DOHH2 (cell line): ENCODE results near the gene NBPF1.
"Not testable (repeated sequence)": the region's sequence is repeated elsewhere in the genome, so short reads cannot be mapped to it uniquely, and the experiment has no call there.

Experiments
- H3F3A ChIP-seq: fragments of 200-600 bp; sonication (generic), shearing (Covaris generic); 2 replicates; pipeline ENCODE4 v1.6.0; 2016; ENCODE audit warnings: antibody characterized with exemption, mild to moderate bottlenecking; ENCODE audit not compliant: control insufficient read depth, insufficient read depth
- H3K27ac ChIP-seq: fragments of 200-600 bp; sonication (generic); 2 replicates; pipeline ENCODE4 v1.5.1; 2014; ENCODE audit warnings: low read depth, mild to moderate bottlenecking, low read length, moderate library complexity
- H3K27me3 ChIP-seq: fragments of 200-600 bp; sonication (generic); 2 replicates; pipeline ENCODE4 v1.6.1; 2014; ENCODE audit warnings: mild to moderate bottlenecking, low read length, mixed read lengths; ENCODE audit not compliant: control insufficient read depth
- H3K36me3 ChIP-seq: fragments of 200-600 bp; sonication (generic); 2 replicates; pipeline ENCODE4 v1.6.1; 2014; ENCODE audit warnings: mild to moderate bottlenecking, low read length, moderate library complexity, mixed read lengths; ENCODE audit not compliant: control insufficient read depth
- H3K4me1 ChIP-seq: fragments of 200-600 bp; sonication (generic); 2 replicates; pipeline ENCODE4 v1.6.1; 2014; ENCODE audit warnings: mild to moderate bottlenecking, low read length, mixed read lengths; ENCODE audit not compliant: control insufficient read depth
- H3K4me2 ChIP-seq: fragments of 200-600 bp; sonication (generic); 2 replicates; pipeline ENCODE4 v1.6.0; 2014; ENCODE audit warnings: mild to moderate bottlenecking, low read length, moderate library complexity
- H3K4me3 ChIP-seq: fragments of 200-600 bp; sonication (generic); 2 replicates; pipeline ENCODE4 v1.5.1; 2014; ENCODE audit warnings: mild to moderate bottlenecking, low read length, mixed read lengths
- H3K79me2 ChIP-seq: fragments of 200-600 bp; sonication (generic); 2 replicates; pipeline ENCODE4 v1.6.1; 2014; ENCODE audit warnings: mild to moderate bottlenecking, low read length, mixed read lengths; ENCODE audit not compliant: control insufficient read depth
- H3K9me2 ChIP-seq: fragments of 200-600 bp; sonication (generic); replicated peaks from 2 replicates; pipeline ENCODE4 v1.6.1; 2014; ENCODE audit warnings: mild to moderate bottlenecking, low read length, mixed read lengths; ENCODE audit not compliant: control insufficient read depth
- H3K9me3 ChIP-seq: fragments of 200-600 bp; sonication (generic); 2 replicates; pipeline ENCODE4 v1.6.1; 2014; ENCODE audit warnings: antibody characterized with exemption, low read length, mixed read lengths; ENCODE audit not compliant: control insufficient read depth, insufficient read depth
- H4K20me1 ChIP-seq: fragments of 200-600 bp; sonication (generic); 2 replicates; pipeline ENCODE4 v1.6.0; 2014; ENCODE audit warnings: low read depth, mild to moderate bottlenecking, antibody characterized with exemption, low read length, moderate library complexity; ENCODE audit not compliant: control insufficient read depth, insufficient read depth
- EZH2phosphoT487 ChIP-seq: fragments of 200-600 bp; sonication (generic); IDR thresholded peaks from 2 replicates; pipeline ENCODE4 v1.6.1; 2017; ENCODE audit warnings: borderline replicate concordance, mild to moderate bottlenecking, antibody characterized with exemption, low read length, moderate library complexity, mixed read lengths
- TF ChIP-seq, protein P1 (sequence below): fragments of 200-600 bp; sonication (generic); IDR thresholded peaks from one replicate; pipeline ENCODE4 v1.5.1; 2014; ENCODE audit warnings: antibody characterized with exemption, mild to moderate bottlenecking, low read depth, low read length; ENCODE audit not compliant: poor library complexity, severe bottlenecking

The NBPF1 gene

DNA sequence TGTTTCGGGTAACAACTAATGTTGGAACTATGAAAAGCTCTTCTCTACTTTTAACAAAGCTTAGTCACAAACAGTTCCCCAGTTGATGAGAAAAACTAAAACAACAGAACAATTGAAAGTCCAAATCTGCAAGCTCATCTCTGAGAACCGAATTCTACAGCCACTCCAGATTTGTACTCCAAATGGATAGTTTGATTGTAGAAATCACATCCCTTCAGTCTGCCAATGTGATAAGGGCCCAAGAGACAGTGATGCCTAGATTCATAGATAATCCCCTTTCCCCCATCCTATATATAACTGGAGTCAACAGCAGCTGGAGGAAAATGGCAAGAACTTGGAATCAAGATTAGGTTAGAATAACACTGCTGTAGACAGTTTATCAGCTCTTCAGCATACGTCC lies 85.0 kb downstream of the NBPF1 start:
- not testable (repeated sequence) for H3K4me2 ChIP-seq, H3K9me3 ChIP-seq, H3K4me1 ChIP-seq, H3K36me3 ChIP-seq, H3F3A ChIP-seq, H3K27me3 ChIP-seq, H4K20me1 ChIP-seq, H3K27ac ChIP-seq, H3K4me3 ChIP-seq, H3K79me2 ChIP-seq, H3K9me2 ChIP-seq

DNA sequence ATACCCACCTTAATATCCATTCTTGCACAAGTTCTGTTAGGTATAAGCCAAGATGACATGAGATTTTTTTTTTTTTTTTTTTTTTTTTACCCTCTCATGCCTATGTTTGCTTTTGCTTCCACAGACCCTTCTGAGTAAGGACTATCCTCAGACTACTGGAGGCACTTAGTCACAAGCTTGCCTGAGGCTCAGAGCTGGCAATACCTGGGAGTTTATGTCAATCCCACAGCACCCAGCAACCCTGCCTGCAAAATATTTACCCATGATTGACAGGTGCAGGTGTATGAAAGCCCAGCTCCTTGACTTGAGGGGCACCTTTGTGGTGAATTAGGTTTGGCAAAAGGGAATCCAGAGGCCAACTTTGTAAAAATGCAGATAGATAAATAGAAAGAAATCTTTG lies 87.6 kb downstream of the NBPF1 start:
- not testable (repeated sequence) for H3K9me2 ChIP-seq, H3K4me1 ChIP-seq, H3F3A ChIP-seq, H3K4me3 ChIP-seq, H3K27ac ChIP-seq, H3K27me3 ChIP-seq, H3K4me2 ChIP-seq, H3K36me3 ChIP-seq, H3K79me2 ChIP-seq, H3K9me3 ChIP-seq, H4K20me1 ChIP-seq

DNA sequence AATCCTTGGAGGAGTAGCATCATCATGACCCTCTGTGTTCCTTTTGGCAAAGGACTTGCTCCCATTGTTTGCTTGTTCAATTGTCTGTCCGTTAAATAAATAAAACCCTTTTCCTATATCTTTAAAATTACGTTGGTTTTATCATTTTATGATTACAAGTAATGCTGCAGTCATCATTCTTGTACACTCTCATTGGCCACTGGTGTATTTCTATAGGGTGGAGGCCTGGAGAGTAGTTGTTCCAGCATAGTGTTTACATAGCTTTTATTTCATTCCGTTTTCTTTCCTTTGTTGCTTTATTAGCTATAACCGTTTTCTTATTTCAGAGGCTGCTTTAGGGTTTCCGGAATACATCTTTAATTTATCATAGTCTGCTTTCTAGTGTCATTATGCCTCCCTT lies 91.7 kb downstream of the NBPF1 start:
- not testable (repeated sequence) for H3K27me3 ChIP-seq, H3K27ac ChIP-seq, H3K36me3 ChIP-seq, H3K4me1 ChIP-seq, H4K20me1 ChIP-seq, H3F3A ChIP-seq, H3K4me2 ChIP-seq, H3K79me2 ChIP-seq, H3K4me3 ChIP-seq, H3K9me2 ChIP-seq, H3K9me3 ChIP-seq

DNA sequence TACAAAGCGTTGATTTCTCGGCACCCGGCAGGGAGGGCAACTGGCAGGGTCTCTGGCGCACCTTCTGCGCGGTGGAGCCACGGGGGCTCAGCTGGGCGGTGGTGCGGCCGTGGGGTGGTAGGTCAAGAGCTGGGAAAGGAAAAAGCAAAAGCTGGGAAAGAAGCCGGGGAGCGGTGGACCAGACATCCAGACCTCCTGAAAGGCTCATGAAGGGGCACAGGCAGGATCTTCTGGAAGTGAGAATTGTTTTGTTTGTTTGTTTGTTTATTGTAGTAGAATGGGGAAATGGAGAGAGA lies 92.1 kb downstream of the NBPF1 start:
- Histone ChIP-seq H3F3A (no peaks in the 10 kb centered on the region), H3K9me3 (no peaks in the 10 kb centered on the region), H3K9me2 (no peaks in the 10 kb centered on the region), H3K4me1 (no peaks in the 10 kb centered on the region), H3K4me3 (no peak overlapping the region), H3K36me3 (no peaks in the 10 kb centered on the region), H3K27me3 (peaks cover 3% of the 10 kb centered on the region; the same call in 1 of the 2 replicates), H4K20me1 (no peaks in the 10 kb centered on the region), H3K4me2 (no peak overlapping the region), H3K79me2 (no peaks in the 10 kb centered on the region), H3K27ac (no peak overlapping the region)
- no peak for TF ChIP-seq EZH2phosphoT487
- TF ChIP-seq, protein P1, sequence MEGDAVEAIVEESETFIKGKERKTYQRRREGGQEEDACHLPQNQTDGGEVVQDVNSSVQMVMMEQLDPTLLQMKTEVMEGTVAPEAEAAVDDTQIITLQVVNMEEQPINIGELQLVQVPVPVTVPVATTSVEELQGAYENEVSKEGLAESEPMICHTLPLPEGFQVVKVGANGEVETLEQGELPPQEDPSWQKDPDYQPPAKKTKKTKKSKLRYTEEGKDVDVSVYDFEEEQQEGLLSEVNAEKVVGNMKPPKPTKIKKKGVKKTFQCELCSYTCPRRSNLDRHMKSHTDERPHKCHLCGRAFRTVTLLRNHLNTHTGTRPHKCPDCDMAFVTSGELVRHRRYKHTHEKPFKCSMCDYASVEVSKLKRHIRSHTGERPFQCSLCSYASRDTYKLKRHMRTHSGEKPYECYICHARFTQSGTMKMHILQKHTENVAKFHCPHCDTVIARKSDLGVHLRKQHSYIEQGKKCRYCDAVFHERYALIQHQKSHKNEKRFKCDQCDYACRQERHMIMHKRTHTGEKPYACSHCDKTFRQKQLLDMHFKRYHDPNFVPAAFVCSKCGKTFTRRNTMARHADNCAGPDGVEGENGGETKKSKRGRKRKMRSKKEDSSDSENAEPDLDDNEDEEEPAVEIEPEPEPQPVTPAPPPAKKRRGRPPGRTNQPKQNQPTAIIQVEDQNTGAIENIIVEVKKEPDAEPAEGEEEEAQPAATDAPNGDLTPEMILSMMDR = no peak

DNA sequence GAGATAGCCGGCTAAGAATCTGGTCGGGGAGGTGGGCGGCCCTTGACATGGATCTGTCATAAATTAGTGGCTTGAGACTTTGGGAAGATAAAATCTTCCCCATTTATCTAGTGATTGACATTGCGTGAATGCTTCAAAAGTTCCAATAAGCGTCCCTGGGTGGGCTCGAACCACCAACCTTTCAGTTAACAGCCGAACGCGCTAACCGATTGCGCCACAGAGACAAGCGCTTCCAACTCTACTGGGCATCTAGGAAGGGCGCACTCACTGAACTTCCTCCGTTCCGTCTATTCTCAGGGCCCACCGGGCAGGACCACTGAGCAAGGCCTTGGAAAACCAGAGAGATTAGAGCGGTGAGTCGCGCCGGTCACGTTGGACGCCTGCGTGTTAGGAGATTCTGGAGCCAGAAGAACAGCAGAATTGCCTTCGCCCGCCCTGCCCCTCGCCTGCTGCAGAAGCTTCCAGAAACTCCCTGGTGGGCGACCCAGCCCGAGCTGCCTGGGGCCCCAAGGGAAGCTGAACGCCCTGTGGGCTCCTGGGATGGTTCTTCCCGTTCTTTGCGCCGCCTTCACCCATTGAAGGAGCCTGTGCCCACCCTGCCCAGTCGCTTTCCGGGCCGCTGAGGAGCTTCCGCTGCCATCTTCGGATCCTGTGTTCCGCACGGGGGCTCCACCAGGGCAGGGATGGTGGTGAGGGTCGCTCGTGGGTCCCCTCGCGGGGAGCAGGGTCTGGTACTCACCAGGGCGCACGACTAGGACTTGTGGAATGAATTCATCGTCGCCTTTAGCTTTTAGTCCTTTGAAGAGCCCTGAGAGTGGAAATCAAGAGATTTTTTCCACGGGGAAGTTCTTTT lies 92.7 kb downstream of the NBPF1 start:
- H3K4me2 ChIP-seq, H3K9me2 ChIP-seq, H3K27me3 ChIP-seq, H3K4me3 ChIP-seq, H3K4me1 ChIP-seq, H3K36me3 ChIP-seq, H3K9me3 ChIP-seq, H3K79me2 ChIP-seq, H3K27ac ChIP-seq, H4K20me1 ChIP-seq, H3F3A ChIP-seq: not testable (repeated sequence)

DNA sequence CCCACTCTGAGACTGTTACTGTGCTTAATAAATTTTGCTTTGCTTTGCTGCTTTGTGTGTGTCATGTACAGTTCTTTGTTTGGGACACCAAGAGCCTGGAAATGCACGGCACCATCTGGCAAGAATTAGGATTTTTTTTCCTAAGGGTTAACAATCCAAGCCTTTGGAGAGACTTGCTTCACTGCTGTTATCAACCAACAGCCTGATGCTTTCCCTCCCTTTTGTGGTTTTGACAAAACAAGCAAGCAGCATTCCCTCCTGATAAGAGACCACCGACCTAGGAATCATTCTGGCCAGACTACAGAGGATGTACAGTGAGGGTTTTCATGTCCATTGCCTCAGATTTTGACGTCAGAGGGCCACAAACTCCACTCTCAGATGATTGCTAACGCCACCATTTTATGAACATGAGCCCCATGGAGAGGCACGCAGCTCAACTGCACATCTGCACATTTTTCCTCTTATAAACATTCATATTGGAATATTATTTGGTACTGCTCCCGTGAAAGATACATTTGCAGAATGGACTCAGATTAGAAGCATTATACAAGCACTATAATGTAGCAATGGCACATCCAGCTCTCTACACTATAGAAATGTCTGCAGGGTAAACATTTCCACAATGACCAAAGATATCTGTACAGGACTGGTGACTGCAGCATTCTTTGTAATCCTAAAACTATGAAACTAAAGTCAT lies 94.0 kb downstream of the NBPF1 start:
- H3K36me3 ChIP-seq, H3K27ac ChIP-seq, H3K9me2 ChIP-seq, H3K79me2 ChIP-seq, H4K20me1 ChIP-seq, H3K27me3 ChIP-seq, H3F3A ChIP-seq, H3K4me3 ChIP-seq, H3K4me1 ChIP-seq, H3K9me3 ChIP-seq, H3K4me2 ChIP-seq: not testable (repeated sequence)

DNA sequence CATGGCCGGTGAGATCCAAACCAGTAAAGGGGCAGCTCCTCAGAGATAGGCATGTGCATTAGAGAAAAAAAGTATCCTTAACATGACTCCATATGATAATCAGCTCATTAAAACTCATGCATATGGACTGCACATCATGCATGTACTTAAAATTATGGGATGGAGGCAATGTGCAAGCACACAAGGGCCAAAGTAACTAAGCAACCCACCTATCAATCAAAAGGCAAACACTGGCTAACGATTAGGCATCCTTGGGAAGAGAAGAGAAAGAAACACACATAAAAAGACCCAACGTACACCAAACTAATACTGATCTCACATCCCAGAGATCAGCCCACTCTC lies 94.5 kb downstream of the NBPF1 start:
- H4K20me1 ChIP-seq, H3F3A ChIP-seq, H3K4me1 ChIP-seq, H3K9me2 ChIP-seq, H3K27ac ChIP-seq, H3K79me2 ChIP-seq, H3K36me3 ChIP-seq, H3K9me3 ChIP-seq, H3K27me3 ChIP-seq, H3K4me2 ChIP-seq, H3K4me3 ChIP-seq: not testable (repeated sequence)
